Left lung (tissue), 10 donors: Measurements from ENCODE around the gene SMIM36. TPM values are rescaled to one million over a fixed set of nuclear protein-coding genes. Genes with fewer than 3 reads are reported as not detected.

Source experiments
- ATAC-seq: fragments of 200-7000 bp; cut with Tn5 transposase; one replicate; pipeline ENCODE4 v1.9.1; 2020; ENCODE audit warnings: moderate library complexity
- DNase-seq, 4 donors: peaks; one replicate each; pipeline ENCODE4 v3.0.0-alpha.2; 2013 to 2020
- H3K27ac ChIP-seq, 2 donors: fragments of 200-600 bp; sonication (generic) in 1 of 2; one replicate each; pipeline versions ENCODE4 v1.5.0 to v1.8.0; 2020 to 2021
- H3K27me3 ChIP-seq, 2 donors: fragments of 200-600 bp; sonication (generic) in 1 of 2; one replicate each; pipeline versions ENCODE4 v1.5.0 to v1.8.0; 2020 to 2021
- H3K36me3 ChIP-seq, 2 donors: fragments of 200-600 bp; sonication (generic) in 1 of 2; one replicate each; pipeline versions ENCODE4 v1.5.0 to v1.8.0; 2020 to 2021
- H3K4me1 ChIP-seq, 2 donors: fragments of 200-600 bp; one replicate each; pipeline ENCODE4 v1.8.0; 2021
- H3K4me3 ChIP-seq, 2 donors: fragments of 200-600 bp; sonication (generic) in 1 of 2; one replicate each; pipeline versions ENCODE4 v1.5.0 to v1.8.0; 2020 to 2021; ENCODE audit warnings: mild to moderate bottlenecking in 1 of 2
- H3K9me3 ChIP-seq, 2 donors: fragments of 200-600 bp; sonication (generic) in 1 of 2; one replicate each; pipeline versions ENCODE4 v1.5.0 to v1.8.0; 2020 to 2021
- intact Hi-C, 2 donors: fragments of 100-400 bp; cut with DNase I; formaldehyde crosslinking; loops; one replicate each; pipeline versions ENCODE4 v1.11.2 to v1.14.2; 2022
- polyA plus RNA-seq, 6 donors: library from polyadenylated mRNA; unstranded; fragments of 120-200 nt; gene quantifications; one replicate each; pipeline ENCODE4 v1.2.1, GENCODE V29; 2013; ENCODE audit not compliant: insufficient read length in 6 of 6
- total RNA-seq, 2 donors: library from RNA; stranded (reverse); fragmentation: NEBNext Ultra II Directional; extraction: Animal tissue kit (Norgen Biotek cat#: 25700); gene quantifications; one replicate each; pipeline ENCODE4 v1.2.1, GENCODE V29; 2021
- TF ChIP-seq, protein P1 (sequence below), 2 donors: fragments of 200-600 bp; sonication (generic) in 1 of 2; IDR thresholded peaks; one replicate each; pipeline versions ENCODE4 v1.5.0 to v1.8.0; 2021; ENCODE audit warnings: antibody characterized with exemption in 2 of 2
- donor health status: DM: no; HTN: yes; CAD: no.
- donor health status: DM: no; HTN: no; CAD: no.

Gene SMIM36
- total and polyA plus RNA-seq, 8 donors, result 0.11 to 0.28 (median 0.26) TPM; not detected in 2

- Histone ChIP-seq H3K9me3 (no peaks in the 10 kb centered on the region), H3K4me3 (no peak overlapping the region), H3K4me1 (peaks cover 0 to 18% of the 10 kb centered on the region in 2 donors), H3K36me3 (peaks cover 0 to 8% of the 10 kb centered on the region in 2 donors), H3K27ac (no peak overlapping the region), H3K27me3 (no peaks in the 10 kb centered on the region)
- intact Hi-C loops, result no loop called here
- ATAC-seq, result peak; percentile 7
- no peak for DNase-seq
- TF ChIP-seq, protein P1, sequence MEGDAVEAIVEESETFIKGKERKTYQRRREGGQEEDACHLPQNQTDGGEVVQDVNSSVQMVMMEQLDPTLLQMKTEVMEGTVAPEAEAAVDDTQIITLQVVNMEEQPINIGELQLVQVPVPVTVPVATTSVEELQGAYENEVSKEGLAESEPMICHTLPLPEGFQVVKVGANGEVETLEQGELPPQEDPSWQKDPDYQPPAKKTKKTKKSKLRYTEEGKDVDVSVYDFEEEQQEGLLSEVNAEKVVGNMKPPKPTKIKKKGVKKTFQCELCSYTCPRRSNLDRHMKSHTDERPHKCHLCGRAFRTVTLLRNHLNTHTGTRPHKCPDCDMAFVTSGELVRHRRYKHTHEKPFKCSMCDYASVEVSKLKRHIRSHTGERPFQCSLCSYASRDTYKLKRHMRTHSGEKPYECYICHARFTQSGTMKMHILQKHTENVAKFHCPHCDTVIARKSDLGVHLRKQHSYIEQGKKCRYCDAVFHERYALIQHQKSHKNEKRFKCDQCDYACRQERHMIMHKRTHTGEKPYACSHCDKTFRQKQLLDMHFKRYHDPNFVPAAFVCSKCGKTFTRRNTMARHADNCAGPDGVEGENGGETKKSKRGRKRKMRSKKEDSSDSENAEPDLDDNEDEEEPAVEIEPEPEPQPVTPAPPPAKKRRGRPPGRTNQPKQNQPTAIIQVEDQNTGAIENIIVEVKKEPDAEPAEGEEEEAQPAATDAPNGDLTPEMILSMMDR (IDR thresholded peaks at IDR 0.05), result no peak
Observed at GRCh38 chr17:55416470-55417052, 94.7 kb downstream of the SMIM36 start.

DNA sequence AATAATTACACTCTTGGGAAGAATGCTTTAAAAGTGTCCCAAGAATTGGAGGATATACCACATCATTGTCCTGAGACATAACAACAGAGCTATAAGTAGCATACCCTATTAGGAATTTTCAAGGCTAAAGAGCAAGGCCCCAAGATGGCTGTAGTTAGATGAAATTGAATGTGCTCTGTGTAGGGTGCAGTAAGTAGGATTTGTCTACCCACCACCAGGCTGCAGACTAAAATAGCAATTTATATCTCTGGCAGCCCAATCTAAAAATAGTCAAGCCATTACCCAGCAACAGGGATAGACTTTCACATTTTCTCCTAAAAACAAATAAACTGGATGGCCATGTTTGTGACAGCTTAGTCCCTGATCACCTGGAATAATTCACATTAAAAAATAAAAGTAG, 95.3 kb downstream of the SMIM36 start:
- Histone ChIP-seq H3K4me1 (peaks cover 0 to 15% of the 10 kb centered on the region in 2 donors), H3K27me3 (no peaks in the 10 kb centered on the region)

GRCh38 chr17:55414983-55415382, 96.3 kb downstream of the SMIM36 start:
- peaks cover 0 to 23% of the 10 kb centered on the region in 2 donors for H3K36me3 ChIP-seq
- H3K27me3 ChIP-seq, result no peaks in the 10 kb centered on the region
- intact Hi-C loops, result no loop called here
- DNase-seq, result no peak
- ATAC-seq, result no peak
- TF ChIP-seq, protein P1 (IDR thresholded peaks at IDR 0.05), result no peak
- no peak overlapping the region for H3K27ac ChIP-seq
- peaks cover 0 to 6% of the 10 kb centered on the region in 2 donors for H3K4me1 ChIP-seq
- H3K4me3 ChIP-seq, result no peak overlapping the region
- no peaks in the 10 kb centered on the region for H3K9me3 ChIP-seq

More for the DNA sequence above, 95.3 kb downstream of the SMIM36 start:
- Histone ChIP-seq H3K27ac (no peak overlapping the region), H3K4me3 (no peak overlapping the region), H3K9me3 (no peaks in the 10 kb centered on the region), H3K36me3 (peaks cover 0 to 13% of the 10 kb centered on the region in 2 donors)
- intact Hi-C loops, result no loop called here
- ATAC-seq (no peak), DNase-seq (no peak)
- TF ChIP-seq, protein P1 (IDR thresholded peaks at IDR 0.05), result no peak

- H3K36me3 ChIP-seq, result peaks cover 0 to 34% of the 10 kb centered on the region in 2 donors
- H3K4me1 ChIP-seq, result no peaks in the 10 kb centered on the region
- H3K27ac ChIP-seq, result no peak overlapping the region
- no peaks in the 10 kb centered on the region for H3K9me3 ChIP-seq
- no peak overlapping the region for H3K4me3 ChIP-seq
- intact Hi-C loops, result no loop called here
- TF ChIP-seq, protein P1 (IDR thresholded peaks at IDR 0.05), result no peak
- no peaks in the 10 kb centered on the region for H3K27me3 ChIP-seq
- ATAC-seq (no peak), DNase-seq (no peak)
Observed at GRCh38 chr17:55413825-55414489, 97.3 kb downstream of the SMIM36 start.

DNA sequence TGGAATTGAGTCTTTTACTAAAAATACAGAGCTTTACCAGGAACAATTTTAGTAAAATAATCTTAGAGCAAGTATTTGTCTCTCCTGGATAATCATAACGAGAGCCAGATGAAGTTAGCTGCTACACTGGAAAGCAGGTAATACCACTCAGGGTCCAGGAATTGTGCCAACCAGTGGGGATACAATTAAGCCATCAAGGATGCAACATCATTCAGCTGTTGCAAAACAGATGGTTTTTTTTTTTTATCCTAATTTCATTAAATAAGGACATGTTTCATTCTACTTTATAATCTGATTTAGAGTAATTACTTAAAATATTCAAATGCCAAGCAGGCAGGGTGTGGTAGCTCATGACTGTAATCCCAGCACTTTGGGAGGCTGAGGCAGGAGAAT, 99.8 kb downstream of the SMIM36 start:
- Histone ChIP-seq H3K27me3 (no peaks in the 10 kb centered on the region), H3K4me1 (no peaks in the 10 kb centered on the region), H3K36me3 (peaks cover 0 to 56% of the 10 kb centered on the region in 2 donors), H3K4me3 (no peak overlapping the region), H3K9me3 (no peaks in the 10 kb centered on the region), H3K27ac (no peak overlapping the region)
- no peak for DNase-seq
- TF ChIP-seq, protein P1 (IDR thresholded peaks at IDR 0.05), result no peak
- intact Hi-C loops, result no loop called here
- no peak for ATAC-seq
